GDM1 (cell line): ENCODE data around the gene MISP3.

Experiments used
- DNase-seq: peaks from one replicate; lab custom pipeline; 2025; lab: John Stamatoyannopoulos, UW

Gene MISP3

GRCh38 chr19:14080887-14081796 lies 8.6 kb downstream of the MISP3 start:
- DNase-seq: peak; percentile 97

- no peak for DNase-seq
Measured at GRCh38 chr19:14081797-14082674, 9.4 kb downstream of the MISP3 start.

- no peak for DNase-seq
Measured at GRCh38 chr19:14082675-14082960, 10.0 kb downstream of the MISP3 start.

- DNase-seq: no peak
Measured at GRCh38 chr19:14085309-14085995, 12.9 kb downstream of the MISP3 start, which contains the start of gene C19orf67. Gene C19orf67, minus strand, starts transcription at chr19:14085783. Its CDS starts 156 bp downstream, at chr19:14085627.

- DNase-seq: no peak
Measured at GRCh38 chr19:14086098-14086497, 13.5 kb downstream of the MISP3 start.

- DNase-seq: no peak
Measured at GRCh38 chr19:14088634-14089411, 16.2 kb downstream of the MISP3 start.

- no peak for DNase-seq
Measured at GRCh38 chr19:14089412-14089661, 16.8 kb downstream of the MISP3 start.

GRCh38 chr19:14089662-14090508 lies 17.3 kb downstream of the MISP3 start:
- peak; percentile 20 for DNase-seq

- DNase-seq: peak; percentile 89
Measured at GRCh38 chr19:14090509-14091080, 18.0 kb downstream of the MISP3 start, which contains the start of gene SAMD1. Gene SAMD1, minus strand, starts transcription at chr19:14090751.

- peak; percentile 89 for DNase-seq
Measured at GRCh38 chr19:14091081-14091812, 18.7 kb downstream of the MISP3 start.

- no peak for DNase-seq
Measured at GRCh38 chr19:14091813-14092462, 19.4 kb downstream of the MISP3 start.

GRCh38 chr19:14093117-14093823 lies 20.7 kb downstream of the MISP3 start:
- DNase-seq: no peak

GRCh38 chr19:14094854-14095253 lies 22.3 kb downstream of the MISP3 start:
- DNase-seq: no peak

GRCh38 chr19:14096272-14096992 lies 23.8 kb downstream of the MISP3 start:
- no peak for DNase-seq

GRCh38 chr19:14097532-14098151 lies 25.1 kb downstream of the MISP3 start:
- DNase-seq: no peak

- DNase-seq: no peak
Measured at GRCh38 chr19:14101003-14101545, 28.5 kb downstream of the MISP3 start.

- no peak for DNase-seq
Measured at GRCh38 chr19:14102102-14102696, 29.6 kb downstream of the MISP3 start.
